T-helper 2 cell (primary cell): Measurements from ENCODE around the gene DAB2IP.
"Not testable (repeated sequence)": the region's sequence is repeated elsewhere in the genome, so short reads cannot be mapped to it uniquely, and the experiment has no call there.

Source experiments
- DNase-seq, 5 experiments: peaks; one replicate each; pipeline versions ENCODE4 v3.0.0 to v3.0.0-alpha.2; 2012 to 2022

The DAB2IP gene

GRCh38 chr9:121779381-121780117 lies 128.1 kb downstream of the DAB2IP start:
- no peak for DNase-seq

- DNase-seq, result no peak
Measured at GRCh38 chr9:121780177-121781040, 129.0 kb downstream of the DAB2IP start.

GRCh38 chr9:121781145-121781548 lies 129.7 kb downstream of the DAB2IP start:
- no peak for DNase-seq

GRCh38 chr9:121781701-121782464 lies 130.4 kb downstream of the DAB2IP start:
- DNase-seq, result no peak

- no peak for DNase-seq
Measured at GRCh38 chr9:121782514-121783110, 131.2 kb downstream of the DAB2IP start.

GRCh38 chr9:121783111-121783510 lies 131.7 kb downstream of the DAB2IP start:
- no peak for DNase-seq

GRCh38 chr9:121783521-121784507 lies 132.4 kb downstream of the DAB2IP start:
- DNase-seq, result no peak

GRCh38 chr9:121784731-121785411 lies 133.4 kb downstream of the DAB2IP start:
- no peak for DNase-seq

- DNase-seq, result no peak
Measured at GRCh38 chr9:121785673-121786542, 134.5 kb downstream of the DAB2IP start.

- DNase-seq, result no peak
Measured at GRCh38 chr9:121786543-121786948, 135.1 kb downstream of the DAB2IP start.

GRCh38 chr9:121786998-121787422 lies 135.6 kb downstream of the DAB2IP start:
- no peak for DNase-seq

- no peak for DNase-seq
Measured at GRCh38 chr9:121788686-121789366, 137.4 kb downstream of the DAB2IP start.

GRCh38 chr9:121790841-121791240 lies 139.4 kb downstream of the DAB2IP start:
- DNase-seq, result no peak

GRCh38 chr9:121792476-121792875 lies 141.0 kb downstream of the DAB2IP start:
- not testable (repeated sequence) for DNase-seq

- not testable (repeated sequence) for DNase-seq
Measured at GRCh38 chr9:121794334-121794733, 142.9 kb downstream of the DAB2IP start.

GRCh38 chr9:121797081-121797480 lies 145.6 kb downstream of the DAB2IP start:
- DNase-seq, result no peak

GRCh38 chr9:121798941-121799340 lies 147.5 kb downstream of the DAB2IP start:
- no peak for DNase-seq

- DNase-seq, result no peak
Measured at GRCh38 chr9:121800376-121800775, 148.9 kb downstream of the DAB2IP start.

GRCh38 chr9:121801579-121801978 lies 150.1 kb downstream of the DAB2IP start:
- DNase-seq, result no peak
